ENCODE measurements around the gene LEMD3.
A peak's percentile ranks its signal among the peaks of the same experiment; 100 is the strongest.

DNA sequence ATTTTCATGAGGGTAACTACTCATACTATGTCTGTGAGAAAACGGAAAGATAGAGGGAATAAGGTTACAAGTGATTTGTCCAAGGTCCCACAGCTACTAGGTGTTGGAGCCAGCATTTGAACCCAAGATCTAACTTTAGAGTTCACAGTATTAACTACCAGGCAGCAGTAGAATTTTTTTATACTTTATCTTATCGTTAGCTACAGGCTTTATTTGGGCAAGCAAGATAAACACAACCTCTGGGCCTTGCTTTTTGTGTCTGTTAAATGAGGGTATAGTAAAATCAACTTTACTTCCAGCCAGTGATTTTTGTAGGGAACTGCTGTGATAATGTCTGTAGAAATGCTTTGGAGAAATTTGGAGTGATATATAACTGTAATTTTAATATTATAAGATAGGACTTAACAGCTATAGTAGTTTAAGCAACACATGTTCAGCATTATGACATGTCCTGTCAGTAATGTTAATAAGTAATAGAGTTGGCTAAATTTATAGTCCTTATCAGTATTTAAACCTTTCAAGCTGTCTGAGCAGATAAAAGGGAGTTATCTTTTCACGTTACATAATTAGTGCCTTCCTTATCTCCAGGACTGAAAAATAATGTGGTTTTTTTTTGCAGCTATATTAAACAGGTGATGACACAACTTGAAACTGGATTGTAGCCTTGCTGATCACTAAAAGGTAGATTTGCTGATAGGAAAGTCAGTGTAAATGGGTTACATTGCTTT is 12.8 kb downstream of the LEMD3 start:
- TF ChIP-seq GATA2 (IDR thresholded peaks at IDR 0.05; ENCODE audit: low read depth, low read length) (peak; percentile 67), GATA3 (IDR thresholded peaks at IDR 0.05; ENCODE audit: low read depth, low read length) (peak; percentile 78)
